Skin epidermis (tissue), 12 donors: ENCODE results near the gene HLA-C.
"Not testable (repeated sequence)": the region's sequence is repeated elsewhere in the genome, so short reads cannot be mapped to it uniquely, and the experiment has no call there.

ENCODE experiments used
- H3K27ac ChIP-seq, 21 experiments: fragments of 200-600 bp; sonication (generic) in 11 of 21; one replicate each; pipeline ENCODE4 v1.5.0; 2020; ENCODE audit warnings: mild to moderate bottlenecking in 3 of 21, inconsistent platforms in 2 of 21, moderate library complexity in 2 of 21
- H3K4me3 ChIP-seq, 7 experiments: fragments of 200-600 bp; sonication (generic) in 2 of 7; one replicate each; pipeline ENCODE4 v1.5.0; 2020; ENCODE audit warnings: inconsistent platforms in 2 of 7, mild to moderate bottlenecking in 2 of 7, moderate library complexity in 1 of 7

Gene HLA-C

GRCh38 chr6:31271641-31272357 is at the start of gene HLA-C:
Gene HLA-C (minus strand): TSS chr6:31272092. CDS start chr6:31272071, 21 bp downstream.
- peak within 1 kb of the TSS; percentile 59 to 99 (median 84) for H3K4me3 ChIP-seq
- peak within 1 kb of the TSS; percentile 82 to 100 (median 98) for H3K27ac ChIP-seq

GRCh38 chr6:31321005-31321707 is 49.3 kb upstream of the HLA-C start:
- Histone ChIP-seq H3K27ac (no peak overlapping the region), H3K4me3 (no peak overlapping the region)

DNA sequence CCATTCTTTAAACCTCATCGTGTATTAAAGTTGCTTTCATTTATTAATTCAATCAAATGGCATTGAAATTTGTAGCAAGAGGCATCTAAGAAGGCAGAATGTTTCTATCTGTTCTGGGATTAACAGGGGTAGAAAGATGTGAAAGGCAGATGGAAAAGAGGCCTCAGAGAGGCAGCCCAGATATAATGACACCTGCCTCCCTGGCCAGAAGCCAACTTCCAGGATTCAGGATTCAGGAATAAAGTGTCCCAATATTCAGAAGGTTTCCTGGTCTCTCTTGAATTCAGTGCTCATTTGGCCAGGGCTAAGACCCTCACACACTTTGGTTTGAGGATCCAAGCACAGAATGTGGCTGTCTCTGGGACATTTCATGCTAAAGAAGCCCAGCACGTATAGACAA is 45.1 kb upstream of the HLA-C start:
- Histone ChIP-seq H3K27ac (no peak overlapping the region), H3K4me3 (no peak overlapping the region)

DNA sequence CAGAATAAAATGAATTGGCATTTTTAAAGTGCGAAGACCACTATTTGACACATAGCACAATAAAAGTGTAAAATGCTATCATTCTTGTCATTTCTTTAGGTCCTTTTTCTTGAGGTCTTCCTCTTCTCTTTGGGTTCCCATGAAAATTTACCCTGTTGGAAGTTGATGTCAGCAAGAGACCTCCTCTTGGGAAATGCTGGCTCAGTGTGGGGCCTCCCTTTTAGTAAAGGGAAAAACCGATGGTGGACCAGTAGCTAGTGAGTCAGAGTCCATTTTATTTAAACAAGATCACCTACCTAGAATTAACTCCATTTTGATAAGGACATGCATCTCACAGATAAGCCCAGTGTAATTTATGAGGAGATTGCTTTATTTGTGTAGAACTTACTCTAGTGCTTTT is 37.7 kb upstream of the HLA-C start:
- Histone ChIP-seq H3K4me3 (no peak overlapping the region), H3K27ac (no peak overlapping the region)

- peak overlapping the region in 3 of 7 experiments; percentile 26 to 44 (median 28) for H3K4me3 ChIP-seq
Observed at GRCh38 chr6:31308845-31309175, 36.9 kb upstream of the HLA-C start.

GRCh38 chr6:31308050-31308844 is 36.4 kb upstream of the HLA-C start:
- peak overlapping the region in 6 of 7 experiments; percentile 11 to 44 (median 27) for H3K4me3 ChIP-seq
- peak overlapping the region in 1 of 21 experiments; percentile 37 for H3K27ac ChIP-seq

More at GRCh38 chr6:31308845-31309175, 36.9 kb upstream of the HLA-C start:
- no peak overlapping the region for H3K27ac ChIP-seq

DNA sequence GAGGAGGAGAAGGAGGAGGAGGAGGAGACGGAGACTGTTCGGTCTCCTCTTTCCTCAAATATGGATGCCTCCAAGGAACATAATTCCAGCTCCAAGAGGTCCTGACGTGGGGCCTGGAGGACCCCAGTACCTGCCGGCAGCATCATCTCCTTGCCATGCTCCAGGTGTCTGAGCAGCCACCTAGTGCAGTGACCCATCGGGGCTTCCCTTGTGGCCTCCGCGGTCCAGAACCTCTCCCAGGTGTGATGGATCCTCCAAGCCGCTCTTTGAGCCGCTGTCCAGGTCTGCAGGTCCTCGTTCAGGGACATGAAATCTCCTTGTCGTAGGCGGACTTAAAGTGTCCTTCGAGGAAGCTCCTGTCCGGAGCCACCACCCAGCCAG is 35.8 kb upstream of the HLA-C start:
- H3K4me3 ChIP-seq, result peak overlapping the region in 4 of 7 experiments; percentile 20 to 44 (median 27)

GRCh38 chr6:31305703-31306219 is 33.9 kb upstream of the HLA-C start:
- Histone ChIP-seq H3K4me3 (no peak overlapping the region), H3K27ac (no peak overlapping the region)

More for the DNA sequence above, 35.8 kb upstream of the HLA-C start:
- H3K27ac ChIP-seq, result no peak overlapping the region

DNA sequence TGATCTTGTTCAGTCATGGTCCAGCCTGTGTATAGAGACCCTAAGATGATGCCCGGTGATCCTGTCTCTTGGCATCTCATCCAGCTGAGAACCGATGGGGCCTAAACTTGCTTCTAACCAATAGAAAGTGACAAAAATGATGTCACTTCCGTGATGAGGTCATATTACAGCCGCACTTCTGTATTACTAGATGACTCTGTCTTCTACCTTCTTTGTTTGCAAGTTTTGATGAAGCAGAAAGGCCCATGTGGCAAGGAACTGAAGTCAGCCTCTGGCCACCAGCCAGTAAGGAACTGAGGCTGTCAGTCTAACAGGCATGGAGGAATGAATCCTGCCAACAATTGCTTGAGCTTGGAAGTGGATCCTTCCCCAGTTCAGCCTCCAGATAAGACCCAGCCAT is 32.8 kb upstream of the HLA-C start:
- Histone ChIP-seq H3K27ac (no peak overlapping the region), H3K4me3 (no peak overlapping the region)

- Histone ChIP-seq H3K27ac (no peak overlapping the region), H3K4me3 (no peak overlapping the region)
Observed at GRCh38 chr6:31300797-31301196, 28.9 kb upstream of the HLA-C start.

DNA sequence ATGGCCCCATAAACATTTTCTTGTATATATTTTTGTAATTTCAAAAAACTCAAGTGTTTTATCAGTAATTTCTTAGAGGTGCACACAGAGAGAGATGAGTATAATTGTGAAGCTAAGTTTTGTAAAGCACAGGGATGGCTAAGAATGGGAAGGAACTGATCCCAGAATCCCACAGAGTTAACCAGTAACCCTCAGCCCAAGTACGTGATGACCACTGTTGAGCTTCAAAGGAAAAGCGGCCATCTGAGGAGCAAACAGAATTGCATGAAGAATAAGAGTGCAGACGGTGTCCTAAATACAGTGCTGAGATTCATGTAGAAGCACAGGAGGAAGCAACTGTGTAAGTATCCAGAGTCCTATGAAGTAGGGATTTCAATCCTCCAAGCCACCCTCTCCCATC is 28.1 kb upstream of the HLA-C start:
- Histone ChIP-seq H3K4me3 (no peak overlapping the region), H3K27ac (no peak overlapping the region)

DNA sequence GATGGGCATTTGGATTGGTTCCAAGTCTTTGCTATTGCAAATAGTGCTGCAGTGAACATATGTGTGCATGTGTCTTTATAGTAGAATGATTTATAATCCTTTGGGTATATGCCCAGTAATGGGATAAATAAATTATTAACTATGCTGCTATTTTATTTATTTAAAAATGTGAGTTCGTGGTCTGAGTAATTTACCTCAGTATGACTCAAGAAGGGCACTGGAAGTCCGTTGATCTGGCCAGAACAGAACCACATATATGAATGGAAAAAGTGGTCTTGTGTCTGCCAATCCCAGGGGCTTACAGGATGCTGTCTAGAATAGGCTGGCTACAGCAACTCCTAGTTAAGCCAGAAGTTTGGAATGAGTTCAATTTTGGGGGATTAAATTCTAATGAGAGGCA is 27.6 kb upstream of the HLA-C start:
- H3K4me3 ChIP-seq, result no peak overlapping the region
- no peak overlapping the region for H3K27ac ChIP-seq

GRCh38 chr6:31294056-31294455 is 22.2 kb upstream of the HLA-C start:
- Histone ChIP-seq H3K27ac (no peak overlapping the region), H3K4me3 (no peak overlapping the region)

DNA sequence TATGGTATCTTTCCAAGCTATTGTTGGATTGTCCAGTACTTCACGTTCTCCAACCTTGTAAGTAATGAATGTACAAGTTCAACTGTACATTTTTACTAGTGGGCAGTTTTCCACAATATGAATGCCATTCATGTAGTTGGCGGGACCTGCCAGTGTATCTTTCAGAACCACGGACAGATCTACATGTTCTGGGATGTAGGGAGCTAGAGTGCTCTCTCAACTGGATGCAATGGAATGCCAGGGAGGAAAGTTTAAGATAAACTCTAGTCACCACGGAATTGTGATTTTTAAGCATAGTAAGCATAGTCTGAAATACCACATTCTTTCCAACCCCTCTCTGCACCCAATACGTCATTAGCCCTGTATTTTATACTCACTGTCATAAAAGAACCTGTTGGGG is 21.5 kb upstream of the HLA-C start:
- H3K27ac ChIP-seq, result no peak overlapping the region
- no peak overlapping the region for H3K4me3 ChIP-seq

- H3K4me3 ChIP-seq, result no peak overlapping the region
Observed at GRCh38 chr6:31289788-31290187, 17.9 kb upstream of the HLA-C start.

GRCh38 chr6:31287619-31288018 is 15.7 kb upstream of the HLA-C start:
- no peak overlapping the region for H3K27ac ChIP-seq
- no peak overlapping the region for H3K4me3 ChIP-seq

More at GRCh38 chr6:31289788-31290187, 17.9 kb upstream of the HLA-C start:
- H3K27ac ChIP-seq, result no peak overlapping the region

GRCh38 chr6:31285982-31286381 is 14.1 kb upstream of the HLA-C start:
- no peak overlapping the region for H3K4me3 ChIP-seq
- no peak overlapping the region for H3K27ac ChIP-seq

DNA sequence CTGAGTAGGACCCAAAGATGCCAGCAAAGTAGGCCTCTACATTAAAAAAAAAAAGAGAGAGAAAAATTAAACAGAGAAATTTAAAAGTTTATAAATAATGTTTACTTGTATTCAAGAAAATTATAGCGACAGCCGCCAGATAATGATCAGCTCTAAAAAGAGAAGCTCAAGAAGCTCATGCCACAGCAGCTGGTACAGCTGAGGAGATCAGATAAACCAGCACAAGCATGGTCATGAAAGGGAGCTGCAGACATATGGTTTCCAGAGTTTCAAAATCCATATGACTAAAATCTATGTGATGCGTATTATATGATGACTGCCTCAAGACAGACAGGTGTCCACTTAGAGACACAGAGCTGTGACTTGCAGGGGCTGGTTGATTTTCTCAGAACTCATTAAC is 13.6 kb upstream of the HLA-C start:
- no peak overlapping the region for H3K27ac ChIP-seq
- no peak overlapping the region for H3K4me3 ChIP-seq

- H3K4me3 ChIP-seq, H3K27ac ChIP-seq: not testable (repeated sequence)
Observed at GRCh38 chr6:31279647-31280046, 7.8 kb upstream of the HLA-C start.
